Panc1 (cell line): Measurements from ENCODE around the gene BIRC6. TPM values are rescaled to one million over a fixed set of nuclear protein-coding genes. Genes with fewer than 3 reads are reported as not detected.

Experiments used
- ATAC-seq: fragments of 200-7000 bp; cut with Tn5 transposase; 2 replicates; pipeline ENCODE4 v1.9.1; 2020; ENCODE audit warnings: mild to moderate bottlenecking, moderate library complexity
- BruUV-seq: library from RNA; stranded (reverse); fragments of 400-500 nt; replicated peaks from 2 replicates; lab custom pipeline; 2021; lab: Mats Ljungman, UMichigan
- CTCF ChIA-PET: fragments of 300-600 bp; sonication (Branson Sonifier 250); formaldehyde crosslinking; loops from one replicate; lab custom pipeline; 2022; ENCODE audit warnings: antibody characterized with exemption; lab: Charles Lee
- POLR2A ChIA-PET: fragments of 300-600 bp; sonication (Branson Sonifier 250); formaldehyde crosslinking; loops from one replicate; lab custom pipeline; 2022; ENCODE audit warnings: antibody characterized with exemption; lab: Charles Lee
- DNase-seq: peaks from one replicate; pipeline ENCODE4 v3.0.0-alpha.2; 2010; ENCODE audit warnings: low read depth, low spot score
- H3K27ac ChIP-seq: 2 replicates; pipeline ENCODE4 v1.5.1; 2011; ENCODE audit warnings: mild to moderate bottlenecking, low read length, inconsistent platforms
- H3K27me3 ChIP-seq: fragments of 200-500 bp; sonication (Bioruptor generic); 2 replicates; pipeline ENCODE4 v1.6.0; 2014; ENCODE audit warnings: low read length, inconsistent platforms; ENCODE audit not compliant: control insufficient read depth, insufficient read depth
- H3K36me3 ChIP-seq: fragments of 200-500 bp; sonication (Bioruptor generic); 2 replicates; pipeline ENCODE4 v1.5.1; 2014; ENCODE audit warnings: inconsistent platforms, mild to moderate bottlenecking, low read length, moderate library complexity; ENCODE audit not compliant: control insufficient read depth, insufficient read depth
- H3K4me1 ChIP-seq: 2 replicates; pipeline ENCODE4 v1.5.1; 2011; ENCODE audit warnings: inconsistent platforms, mild to moderate bottlenecking, low read length, moderate library complexity; ENCODE audit not compliant: control insufficient read depth, insufficient read depth
- H3K4me3 ChIP-seq, 2 experiments: 2 replicates each; pipeline ENCODE4 v1.5.1; 2011 to 2012; ENCODE audit warnings: low read depth in 2 of 2, low read length in 2 of 2, mild to moderate bottlenecking in 2 of 2, inconsistent platforms in 1 of 2, moderate library complexity in 1 of 2
- H3K9me3 ChIP-seq: fragments of 200-500 bp; sonication (Bioruptor generic); 2 replicates; pipeline ENCODE4 v1.5.1; 2014; ENCODE audit warnings: low read depth, mild to moderate bottlenecking, inconsistent platforms, low read length, moderate library complexity; ENCODE audit not compliant: control insufficient read depth, insufficient read depth
- POLR2AphosphoS5 ChIP-seq: IDR thresholded peaks from 2 replicates; pipeline ENCODE4 v1.6.1; 2012; ENCODE audit warnings: mild to moderate bottlenecking, low read depth, low read length, moderate library complexity
- SIN3A ChIP-seq: IDR thresholded peaks from 2 replicates; pipeline ENCODE4 v1.6.1; 2012; ENCODE audit warnings: low read depth, mild to moderate bottlenecking, low read length, moderate library complexity, borderline replicate concordance; ENCODE audit not compliant: insufficient read depth
- TCF7L2 ChIP-seq: IDR thresholded peaks from 2 replicates; pipeline ENCODE4 v1.6.1; 2011; ENCODE audit warnings: mild to moderate bottlenecking, low read depth, low read length, inconsistent platforms
- in situ Hi-C: cut with HindIII; loops from 2 replicates; pipeline ENCODE4 v1.10.0; 2016; ENCODE audit warnings: low sequenced_read_pairs, low pct_unique_long_range_greater_than_20kb
- intact Hi-C: fragments of 100-400 bp; cut with micrococcal nuclease; formaldehyde crosslinking; loops from one replicate; pipeline ENCODE4 v1.10.0; 2022; ENCODE audit not compliant: unreplicated experiment
- total RNA-seq: library from RNA; stranded (reverse); gene quantifications from one replicate; pipeline ENCODE4 v1.2.1, GENCODE V29; 2021; ENCODE audit not compliant: unreplicated experiment
- TF ChIP-seq, protein P1 (sequence below): fragments of 450-650 bp; IDR thresholded peaks from 2 replicates; pipeline ENCODE4 v1.5.1; 2017; ENCODE audit warnings: mild to moderate bottlenecking
- TF ChIP-seq, protein P2 (sequence below), 2 experiments: IDR thresholded peaks; 2 replicates each; pipeline ENCODE4 v1.6.1; 2011 to 2012; ENCODE audit warnings: low read depth in 2 of 2, control low read depth in 1 of 2, low read length in 1 of 2, mild to moderate bottlenecking in 1 of 2, moderate library complexity in 1 of 2; ENCODE audit not compliant: insufficient read depth in 1 of 2

The BIRC6 gene
- total RNA-seq, 1 experiment from 2014 or later = 73.1 TPM

DNA sequence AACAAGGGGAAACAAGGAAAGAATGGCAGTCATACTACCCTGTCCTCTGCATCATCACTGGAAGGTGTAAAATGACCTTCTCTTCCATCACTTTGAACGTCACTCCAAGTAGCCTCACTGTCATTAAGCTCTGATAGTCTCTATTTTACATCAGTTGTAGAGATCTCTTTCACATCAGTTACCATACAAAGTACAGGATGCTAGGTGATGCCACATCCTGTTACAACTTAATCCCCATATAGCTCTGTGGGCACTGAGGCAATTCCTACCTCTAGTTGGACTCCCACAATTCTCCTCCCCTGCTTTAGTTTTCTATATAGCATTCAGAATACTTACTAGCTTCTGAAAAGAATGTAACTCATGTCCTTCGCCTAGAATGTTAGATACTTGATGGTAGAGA, 215.9 kb downstream of the BIRC6 start:
- in situ Hi-C loops (no loop called here), intact Hi-C loops (no loop called here)
- Histone ChIP-seq H3K9me3 (no peaks in the 10 kb centered on the region), H3K4me1 (no peaks in the 10 kb centered on the region; the same call in 1 of the 2 replicates), H3K27ac (no peak overlapping the region), H3K27me3 (no peaks in the 10 kb centered on the region), H3K4me3 (no peak overlapping the region), H3K36me3 (peaks cover 3% of the 10 kb centered on the region; the same call in 1 of the 2 replicates)
- CTCF ChIA-PET = no interaction called here
- TF ChIP-seq SIN3A (no peak), POLR2AphosphoS5 (no peak), TCF7L2 (no peak)
- TF ChIP-seq, protein P1, sequence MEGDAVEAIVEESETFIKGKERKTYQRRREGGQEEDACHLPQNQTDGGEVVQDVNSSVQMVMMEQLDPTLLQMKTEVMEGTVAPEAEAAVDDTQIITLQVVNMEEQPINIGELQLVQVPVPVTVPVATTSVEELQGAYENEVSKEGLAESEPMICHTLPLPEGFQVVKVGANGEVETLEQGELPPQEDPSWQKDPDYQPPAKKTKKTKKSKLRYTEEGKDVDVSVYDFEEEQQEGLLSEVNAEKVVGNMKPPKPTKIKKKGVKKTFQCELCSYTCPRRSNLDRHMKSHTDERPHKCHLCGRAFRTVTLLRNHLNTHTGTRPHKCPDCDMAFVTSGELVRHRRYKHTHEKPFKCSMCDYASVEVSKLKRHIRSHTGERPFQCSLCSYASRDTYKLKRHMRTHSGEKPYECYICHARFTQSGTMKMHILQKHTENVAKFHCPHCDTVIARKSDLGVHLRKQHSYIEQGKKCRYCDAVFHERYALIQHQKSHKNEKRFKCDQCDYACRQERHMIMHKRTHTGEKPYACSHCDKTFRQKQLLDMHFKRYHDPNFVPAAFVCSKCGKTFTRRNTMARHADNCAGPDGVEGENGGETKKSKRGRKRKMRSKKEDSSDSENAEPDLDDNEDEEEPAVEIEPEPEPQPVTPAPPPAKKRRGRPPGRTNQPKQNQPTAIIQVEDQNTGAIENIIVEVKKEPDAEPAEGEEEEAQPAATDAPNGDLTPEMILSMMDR = no peak
- TF ChIP-seq, protein P2, sequence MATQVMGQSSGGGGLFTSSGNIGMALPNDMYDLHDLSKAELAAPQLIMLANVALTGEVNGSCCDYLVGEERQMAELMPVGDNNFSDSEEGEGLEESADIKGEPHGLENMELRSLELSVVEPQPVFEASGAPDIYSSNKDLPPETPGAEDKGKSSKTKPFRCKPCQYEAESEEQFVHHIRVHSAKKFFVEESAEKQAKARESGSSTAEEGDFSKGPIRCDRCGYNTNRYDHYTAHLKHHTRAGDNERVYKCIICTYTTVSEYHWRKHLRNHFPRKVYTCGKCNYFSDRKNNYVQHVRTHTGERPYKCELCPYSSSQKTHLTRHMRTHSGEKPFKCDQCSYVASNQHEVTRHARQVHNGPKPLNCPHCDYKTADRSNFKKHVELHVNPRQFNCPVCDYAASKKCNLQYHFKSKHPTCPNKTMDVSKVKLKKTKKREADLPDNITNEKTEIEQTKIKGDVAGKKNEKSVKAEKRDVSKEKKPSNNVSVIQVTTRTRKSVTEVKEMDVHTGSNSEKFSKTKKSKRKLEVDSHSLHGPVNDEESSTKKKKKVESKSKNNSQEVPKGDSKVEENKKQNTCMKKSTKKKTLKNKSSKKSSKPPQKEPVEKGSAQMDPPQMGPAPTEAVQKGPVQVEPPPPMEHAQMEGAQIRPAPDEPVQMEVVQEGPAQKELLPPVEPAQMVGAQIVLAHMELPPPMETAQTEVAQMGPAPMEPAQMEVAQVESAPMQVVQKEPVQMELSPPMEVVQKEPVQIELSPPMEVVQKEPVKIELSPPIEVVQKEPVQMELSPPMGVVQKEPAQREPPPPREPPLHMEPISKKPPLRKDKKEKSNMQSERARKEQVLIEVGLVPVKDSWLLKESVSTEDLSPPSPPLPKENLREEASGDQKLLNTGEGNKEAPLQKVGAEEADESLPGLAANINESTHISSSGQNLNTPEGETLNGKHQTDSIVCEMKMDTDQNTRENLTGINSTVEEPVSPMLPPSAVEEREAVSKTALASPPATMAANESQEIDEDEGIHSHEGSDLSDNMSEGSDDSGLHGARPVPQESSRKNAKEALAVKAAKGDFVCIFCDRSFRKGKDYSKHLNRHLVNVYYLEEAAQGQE (IDR thresholded peaks at IDR 0.05; ENCODE audit: insufficient read depth in 1 of 2, low read depth in 2 of 2, low read length in 1 of 2) = no peak
- no TSS peak for BruUV-seq
- no peak for DNase-seq
- no peak for ATAC-seq
- POLR2A ChIA-PET = no interaction called here

DNA sequence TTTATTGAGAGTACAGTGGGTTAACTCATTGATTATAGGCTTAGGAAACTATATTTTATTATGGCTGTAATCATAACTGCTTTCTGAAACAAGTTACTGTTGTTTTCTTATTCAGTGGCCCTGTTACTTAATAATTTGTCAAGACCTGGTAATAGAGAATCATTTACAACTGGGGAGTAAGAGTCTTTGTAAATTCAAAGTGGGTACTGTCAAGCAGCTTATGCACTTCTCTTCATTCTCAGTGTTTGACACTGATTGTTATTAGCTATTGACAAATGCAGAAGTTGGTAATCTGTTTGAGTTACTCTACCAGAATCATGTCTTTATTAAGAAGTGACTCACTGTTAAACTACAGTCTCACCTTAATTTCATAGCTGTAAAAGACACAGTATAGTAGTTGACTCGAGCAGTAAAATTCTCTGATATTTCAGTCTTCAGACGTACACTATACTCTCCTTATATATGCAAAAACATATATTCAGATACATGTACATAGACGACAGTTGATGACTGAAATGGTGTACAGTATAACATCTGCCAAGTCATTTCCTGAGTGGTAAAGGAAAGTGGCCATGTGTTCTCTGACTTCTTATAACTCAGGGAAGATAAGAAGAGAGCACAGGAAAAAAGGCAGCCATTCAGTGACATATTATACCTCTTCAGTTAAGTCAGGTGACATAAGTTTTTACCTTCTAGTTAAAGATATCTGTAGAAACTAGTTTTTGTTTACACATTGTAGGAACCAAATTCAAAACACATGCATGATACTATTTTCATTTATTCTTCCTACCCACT, 235.0 kb downstream of the BIRC6 start:
- Histone ChIP-seq H3K9me3 (no peaks in the 10 kb centered on the region), H3K27me3 (no peaks in the 10 kb centered on the region), H3K4me1 (no peaks in the 10 kb centered on the region), H3K36me3 (peaks cover 12% of the 10 kb centered on the region), H3K4me3 (no peak overlapping the region), H3K27ac (no peak overlapping the region)
- BruUV-seq = no TSS peak
- DNase-seq (no peak), ATAC-seq (no peak)
- ChIA-PET POLR2A (no interaction called here), CTCF (no interaction called here)
- intact Hi-C loops (no loop called here), in situ Hi-C loops (no loop called here)
- no peak for TF ChIP-seq SIN3A
- TF ChIP-seq, protein P1 = no peak
- TF ChIP-seq, protein P2 (IDR thresholded peaks at IDR 0.05; ENCODE audit: insufficient read depth in 1 of 2, low read depth in 2 of 2, low read length in 1 of 2) = no peak
- TF ChIP-seq TCF7L2 = no peak
- TF ChIP-seq POLR2AphosphoS5 = no peak
